NCI-H526 (cell line): ENCODE data around the gene PUM2.

Experiments used
- DNase-seq, 2 experiments: peaks; one replicate each; lab custom pipeline; 2025; lab: John Stamatoyannopoulos, UW

Gene PUM2

GRCh38 chr2:20348542-20348941, 2.1 kb downstream of the PUM2 start:
- DNase-seq = peak in 1 of 2 experiments; percentile 33

- DNase-seq = no peak
Measured at GRCh38 chr2:20346565-20347381, 3.9 kb downstream of the PUM2 start.

- no peak for DNase-seq
Measured at GRCh38 chr2:20343128-20343527, 7.5 kb downstream of the PUM2 start.

GRCh38 chr2:20339012-20339411, 11.6 kb downstream of the PUM2 start:
- DNase-seq = no peak

- DNase-seq = no peak
Measured at GRCh38 chr2:20334605-20335203, 15.9 kb downstream of the PUM2 start.

- no peak for DNase-seq
Measured at GRCh38 chr2:20333738-20334137, 16.9 kb downstream of the PUM2 start.

- DNase-seq = no peak
Measured at GRCh38 chr2:20330192-20330591, 20.5 kb downstream of the PUM2 start.

GRCh38 chr2:20327370-20327769, 23.3 kb downstream of the PUM2 start:
- no peak for DNase-seq

- DNase-seq = peak in 1 of 2 experiments; percentile 70
Measured at GRCh38 chr2:20326163-20326780, 24.4 kb downstream of the PUM2 start.

GRCh38 chr2:20322527-20323300, 27.9 kb downstream of the PUM2 start:
- no peak for DNase-seq

GRCh38 chr2:20317690-20318089, 33.0 kb downstream of the PUM2 start:
- no peak for DNase-seq

GRCh38 chr2:20317197-20317596, 33.4 kb downstream of the PUM2 start:
- DNase-seq = no peak

- DNase-seq = no peak
Measured at GRCh38 chr2:20314562-20315501, 35.8 kb downstream of the PUM2 start.

- no peak for DNase-seq
Measured at GRCh38 chr2:20313659-20314058, 37.0 kb downstream of the PUM2 start.

GRCh38 chr2:20309001-20309400, 41.6 kb downstream of the PUM2 start:
- DNase-seq = no peak

- no peak for DNase-seq
Measured at GRCh38 chr2:20307311-20307710, 43.3 kb downstream of the PUM2 start.

- no peak for DNase-seq
Measured at GRCh38 chr2:20304411-20304810, 46.2 kb downstream of the PUM2 start.

- DNase-seq = no peak
Measured at GRCh38 chr2:20303966-20304365, 46.7 kb downstream of the PUM2 start.

GRCh38 chr2:20302019-20302418, 48.6 kb downstream of the PUM2 start:
- no peak for DNase-seq

GRCh38 chr2:20300656-20301055, 50.0 kb downstream of the PUM2 start:
- no peak for DNase-seq

- DNase-seq = no peak
Measured at GRCh38 chr2:20299113-20299512, 51.5 kb downstream of the PUM2 start.
